ENCODE data around the gene TMEM217. TPM values are rescaled to one million over a fixed set of nuclear protein-coding genes. Genes with fewer than 3 reads are reported as not detected.

The TMEM217 gene
- total and polyA plus RNA-seq, 2 of the 4 experiments (the other 2 are of a cell fraction): 1.4 to 3.5 TPM

- intact Hi-C loops (cut with micrococcal nuclease) (no loop called here), in situ Hi-C loops (cut with MboI; ENCODE audit: low sequenced_read_pairs) (loop anchor here (10.0 kb wide), 1 partner anchor 147 kb away; no protein-coding TSS in a partner anchor), dilution Hi-C loops (cut with HindIII; ENCODE audit: low sequenced_read_pairs, unreplicated experiment) (no loop called here)
- Histone ChIP-seq H3K14ac (replicated peaks; ENCODE audit: low read depth, low read length) (no peak overlapping the region), H3K4ac (ENCODE audit: low read depth, low read length) (no peak overlapping the region), H3K4me2 (ENCODE audit: low read depth, low read length) (no peak overlapping the region), H3K9me1 (ENCODE audit: insufficient read depth, low read length) (no peaks in the 10 kb centered on the region), H3K18ac (ENCODE audit: low read depth, low read length) (no peak overlapping the region), H3K27me3 (ENCODE audit: control insufficient read depth, insufficient read depth, low read length) (peaks cover 13% of the 10 kb centered on the region), H3K9ac (ENCODE audit: low read depth, low read length) (no peak overlapping the region), H2AK9ac (replicated peaks; ENCODE audit: low read depth, low read length, poor library complexity) (no peak overlapping the region), H3K36me3 (ENCODE audit: control insufficient read depth, insufficient read depth, low read length) (no peaks in the 10 kb centered on the region), H2BK120ac (ENCODE audit: low read depth, low read length) (no peak overlapping the region), H4K91ac (ENCODE audit: insufficient read depth, low read depth, low read length) (no peak overlapping the region), H2AK5ac (ENCODE audit: low read depth, low read length) (no peak overlapping the region), H2BK5ac (ENCODE audit: low read depth, low read length, poor library complexity, severe bottlenecking) (no peak overlapping the region), H3K4me3 (ENCODE audit: insufficient read depth, low read depth, low read length) (no peak overlapping the region), H4K5ac (ENCODE audit: low read depth, low read length) (no peak overlapping the region), H3K27ac (ENCODE audit: insufficient read depth, low read length) (no peak overlapping the region), H3K9me3 (ENCODE audit: control insufficient read depth, insufficient read depth, low read length) (no peaks in the 10 kb centered on the region), H3K79me1 (ENCODE audit: low read depth in 1 of 2, low read length in 2 of 2) (no peaks in the 10 kb centered on the region), H4K8ac (ENCODE audit: low read depth in 2 of 2, low read length in 2 of 2) (no peak overlapping the region), H3K23ac (ENCODE audit: low read depth, low read length) (no peak overlapping the region), H4K20me1 (ENCODE audit: insufficient read depth, low read length) (no peaks in the 10 kb centered on the region), H3K56ac (ENCODE audit: extremely low read depth, insufficient read depth, low read length) (no peak overlapping the region), H2BK15ac (ENCODE audit: low read depth, low read length) (no peak overlapping the region), H2BK20ac (ENCODE audit: low read depth, low read length) (no peak overlapping the region), H2AFZ (replicated peaks; ENCODE audit: low read length, poor library complexity) (no peak overlapping the region), H3K4me1 (ENCODE audit: control insufficient read depth, insufficient read depth, low read length) (peaks cover 2% of the 10 kb centered on the region; the same call in 1 of the 2 replicates)
- ChIA-PET POLR2A (ENCODE audit: unreplicated experiment) (no interaction called here), CTCF (no interaction called here)
- no CpG with 5 or more reads among the region's 1 CpG for WGBS, 2 experiments (ENCODE audit: extremely low coverage in 2 of 2, insufficient read length in 1 of 2)
- DNase-seq (no peak), ATAC-seq (ENCODE audit: low read depth) (no peak)
- TF ChIP-seq NFE2L2 (IDR thresholded peaks at IDR 0.05; ENCODE audit: low read depth, low read length): no peak
- no peak for TF ChIP-seq MXI1 (IDR thresholded peaks at IDR 0.05; ENCODE audit: borderline replicate concordance, low read depth, low read length)
- no TSS peak for BruUV-seq (replicated peaks)
These were observed 56.2 kb downstream of the TMEM217 start for GRCh38 chr6:37201726-37202125.

All from IMR-90 (cell line).